Measurements from ENCODE around the gene ATG4C. TPM values are rescaled to one million over a fixed set of nuclear protein-coding genes. Genes with fewer than 3 reads are reported as not detected.
A peak's percentile ranks its signal among the peaks of the same experiment; 100 is the strongest.

ATG4C gene
- total RNA-seq, 1 donor from 2014 or later, result 13.7 TPM

DNA sequence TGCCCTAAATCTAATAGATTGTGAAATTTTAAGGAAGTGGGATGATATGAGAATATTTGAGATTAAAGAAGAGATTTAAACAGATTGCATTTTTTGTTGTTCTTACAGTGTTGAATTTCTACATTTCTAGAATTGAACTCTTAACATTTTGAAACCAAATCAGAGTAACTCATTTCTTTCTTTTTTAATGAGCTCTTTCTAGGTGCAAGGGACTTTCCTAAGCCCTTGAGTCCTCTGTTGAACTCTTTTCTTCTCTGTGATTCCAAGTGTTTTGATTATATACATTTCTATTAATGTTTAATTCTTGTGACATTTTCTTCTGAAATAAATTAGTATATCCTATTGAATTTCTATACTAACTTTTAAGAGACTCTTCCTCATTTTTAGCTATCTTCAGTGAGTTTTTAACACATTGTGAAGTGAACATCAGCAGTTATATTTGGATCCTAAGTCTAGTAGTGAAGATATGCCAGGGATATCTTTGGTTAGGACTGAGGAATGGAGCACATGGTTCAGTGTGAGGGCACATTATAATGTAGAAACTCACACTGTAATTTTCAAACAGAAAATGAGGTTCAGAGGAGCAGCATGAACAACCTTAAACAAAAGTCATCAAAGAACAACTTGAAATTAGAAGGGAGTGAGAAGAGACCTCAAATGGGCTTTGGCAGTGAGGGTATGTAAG, 53.1 kb downstream of the ATG4C start:
- Histone ChIP-seq H3K36me3 (peaks cover 19% of the 10 kb centered on the region), H3K9me3 (no peaks in the 10 kb centered on the region), H3K27me3 (no peaks in the 10 kb centered on the region), H3K4me1 (no peaks in the 10 kb centered on the region), H3K27ac (no peak overlapping the region), H3K4me3 (no peak overlapping the region)
- no peak for DNase-seq
- TF ChIP-seq, protein P1, sequence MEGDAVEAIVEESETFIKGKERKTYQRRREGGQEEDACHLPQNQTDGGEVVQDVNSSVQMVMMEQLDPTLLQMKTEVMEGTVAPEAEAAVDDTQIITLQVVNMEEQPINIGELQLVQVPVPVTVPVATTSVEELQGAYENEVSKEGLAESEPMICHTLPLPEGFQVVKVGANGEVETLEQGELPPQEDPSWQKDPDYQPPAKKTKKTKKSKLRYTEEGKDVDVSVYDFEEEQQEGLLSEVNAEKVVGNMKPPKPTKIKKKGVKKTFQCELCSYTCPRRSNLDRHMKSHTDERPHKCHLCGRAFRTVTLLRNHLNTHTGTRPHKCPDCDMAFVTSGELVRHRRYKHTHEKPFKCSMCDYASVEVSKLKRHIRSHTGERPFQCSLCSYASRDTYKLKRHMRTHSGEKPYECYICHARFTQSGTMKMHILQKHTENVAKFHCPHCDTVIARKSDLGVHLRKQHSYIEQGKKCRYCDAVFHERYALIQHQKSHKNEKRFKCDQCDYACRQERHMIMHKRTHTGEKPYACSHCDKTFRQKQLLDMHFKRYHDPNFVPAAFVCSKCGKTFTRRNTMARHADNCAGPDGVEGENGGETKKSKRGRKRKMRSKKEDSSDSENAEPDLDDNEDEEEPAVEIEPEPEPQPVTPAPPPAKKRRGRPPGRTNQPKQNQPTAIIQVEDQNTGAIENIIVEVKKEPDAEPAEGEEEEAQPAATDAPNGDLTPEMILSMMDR (IDR thresholded peaks at IDR 0.05), result no peak
- ATAC-seq, result no peak
- intact Hi-C loops (cut with DNase I), result no loop called here

DNA sequence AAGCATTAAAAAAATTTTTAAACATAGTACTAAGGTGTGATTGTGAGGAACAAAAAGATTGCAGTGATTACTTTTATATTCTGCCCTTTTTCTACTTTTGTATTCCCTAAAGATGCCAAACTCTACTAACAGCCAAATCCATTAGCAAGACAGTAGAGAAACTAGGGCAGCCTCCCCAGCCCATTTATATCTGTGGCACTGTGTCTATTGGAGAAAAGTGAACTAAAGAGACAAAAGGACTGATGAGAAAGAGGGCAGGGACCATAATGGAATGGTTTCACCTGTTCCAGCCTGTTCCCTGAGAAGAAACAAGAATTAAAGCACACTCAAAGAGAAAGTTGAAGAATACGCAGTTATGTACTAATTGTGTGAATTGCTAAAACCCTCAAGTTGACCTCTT, 56.6 kb downstream of the ATG4C start:
- no peak overlapping the region for H3K4me3 ChIP-seq
- H3K36me3 ChIP-seq, result peaks cover 12% of the 10 kb centered on the region
- no peak overlapping the region for H3K27ac ChIP-seq
- intact Hi-C loops (cut with DNase I), result no loop called here
- no peak for DNase-seq
- no peaks in the 10 kb centered on the region for H3K4me1 ChIP-seq
- no peaks in the 10 kb centered on the region for H3K9me3 ChIP-seq
- TF ChIP-seq, protein P1 (IDR thresholded peaks at IDR 0.05), result no peak
- H3K27me3 ChIP-seq, result no peaks in the 10 kb centered on the region
- ATAC-seq, result no peak

DNA sequence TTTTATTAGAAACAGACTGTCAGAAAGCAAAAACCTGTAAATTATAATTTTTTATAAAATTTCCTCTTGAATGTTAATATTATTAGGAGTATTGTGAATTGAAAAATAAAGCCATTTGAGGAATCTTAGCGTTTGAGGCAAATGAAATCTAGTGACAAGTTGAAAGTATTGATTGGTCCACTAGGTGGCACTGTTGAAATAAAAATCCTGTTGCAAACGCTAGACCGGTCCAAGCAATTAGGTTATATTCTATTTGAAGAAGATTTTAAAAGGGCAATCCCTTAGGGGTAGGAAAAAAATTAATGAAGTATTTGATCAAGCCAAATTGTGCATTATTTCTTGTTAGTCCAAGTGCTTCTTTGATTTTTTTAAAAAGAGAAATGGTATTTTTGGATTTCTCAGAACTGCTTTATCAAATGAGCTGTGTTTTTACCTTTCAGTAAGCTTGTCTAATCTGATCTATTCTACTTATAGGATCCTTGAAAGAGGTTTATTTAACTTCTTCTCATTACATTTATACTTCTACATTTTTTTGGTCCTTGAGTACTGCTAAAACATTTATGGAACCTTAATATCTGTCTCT, 57.7 kb downstream of the ATG4C start:
- H3K4me3 ChIP-seq, result no peak overlapping the region
- intact Hi-C loops (cut with DNase I), result no loop called here
- ATAC-seq (peak; percentile 77), DNase-seq (no peak)
- H3K9me3 ChIP-seq, result no peaks in the 10 kb centered on the region
- H3K4me1 ChIP-seq, result no peaks in the 10 kb centered on the region
- H3K27me3 ChIP-seq, result no peaks in the 10 kb centered on the region
- peaks cover 19% of the 10 kb centered on the region for H3K36me3 ChIP-seq
- TF ChIP-seq, protein P1 (IDR thresholded peaks at IDR 0.05), result peak; percentile 78
- H3K27ac ChIP-seq, result no peak overlapping the region

DNA sequence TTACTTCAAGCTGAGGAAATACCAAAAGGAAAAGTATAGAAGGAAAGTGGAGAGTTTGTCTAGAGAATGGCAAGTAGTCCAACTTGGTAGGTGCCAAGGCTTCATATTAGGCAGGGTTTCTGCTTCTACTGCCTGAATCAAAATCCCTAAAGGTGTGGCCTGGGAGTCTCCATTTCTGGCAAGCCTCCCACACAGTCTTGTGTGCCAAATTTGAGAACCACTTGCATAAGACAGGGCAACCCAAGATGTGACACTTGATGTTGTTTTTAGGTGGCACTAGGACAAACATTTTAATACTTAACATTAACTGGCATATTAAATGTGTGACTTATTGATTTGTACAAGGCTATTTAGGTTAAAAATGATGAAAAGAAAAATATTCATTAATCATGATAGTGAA, 60.1 kb downstream of the ATG4C start:
- H3K27ac ChIP-seq, result no peak overlapping the region
- no peaks in the 10 kb centered on the region for H3K4me1 ChIP-seq
- ATAC-seq, result no peak
- intact Hi-C loops (cut with DNase I), result no loop called here
- H3K9me3 ChIP-seq, result no peaks in the 10 kb centered on the region
- TF ChIP-seq, protein P1 (IDR thresholded peaks at IDR 0.05), result no peak
- H3K36me3 ChIP-seq, result peaks cover 11% of the 10 kb centered on the region
- no peak for DNase-seq
- H3K4me3 ChIP-seq, result no peak overlapping the region
- H3K27me3 ChIP-seq, result no peaks in the 10 kb centered on the region

DNA sequence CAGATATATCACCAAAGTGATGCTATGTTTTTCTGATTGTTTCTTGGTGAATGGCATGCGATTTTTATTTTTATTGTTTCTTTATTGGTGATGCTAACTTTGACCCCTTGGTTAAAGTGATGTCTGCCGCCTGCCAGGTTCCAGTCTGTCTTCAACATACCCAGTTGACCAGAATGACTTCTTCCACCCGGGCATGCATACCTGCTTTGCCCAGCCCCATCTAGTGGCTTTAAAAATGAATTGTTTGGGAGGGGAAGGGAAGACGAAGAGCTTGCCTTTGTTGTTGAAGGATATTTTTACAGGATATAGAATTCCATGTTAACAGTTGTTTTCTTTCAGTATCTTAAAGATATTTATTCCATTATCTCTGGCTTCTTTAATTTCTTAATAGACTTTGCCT, 65.1 kb downstream of the ATG4C start:
- TF ChIP-seq, protein P1 (IDR thresholded peaks at IDR 0.05), result no peak
- Histone ChIP-seq H3K4me1 (no peaks in the 10 kb centered on the region), H3K9me3 (no peaks in the 10 kb centered on the region), H3K36me3 (peaks cover 11% of the 10 kb centered on the region), H3K4me3 (no peak overlapping the region), H3K27me3 (no peaks in the 10 kb centered on the region), H3K27ac (no peak overlapping the region)
- intact Hi-C loops (cut with DNase I), result no loop called here
- ATAC-seq, result no peak
- no peak for DNase-seq

Data from upper lobe of right lung (tissue), 1 donor.